Adrenal gland (tissue), 12 donors: ENCODE results near the gene SVOP. TPM values are rescaled to one million over a fixed set of nuclear protein-coding genes. Genes with fewer than 3 reads are reported as not detected.

Source experiments
- DNase-seq, 7 donors: peaks; one replicate each; pipeline ENCODE4 v3.0.0-alpha.2; 2019 to 2020
- H3K27ac ChIP-seq, 5 donors: fragments of 200-600 bp; sonication (generic) in 4 of 5; 1 replicate in 3 of 5; 2 replicates in 2 of 5; pipeline versions ENCODE4 v1.5.1 to v1.8.0; 2016 to 2020; ENCODE audit warnings: mild to moderate bottlenecking in 1 of 5
- H3K27me3 ChIP-seq: fragments of 200-600 bp; 2 replicates; pipeline ENCODE4 v1.8.0; 2021
- H3K36me3 ChIP-seq, 2 donors: fragments of 200-600 bp; replicated peaks in 1 of 2; 1 replicate in 1 of 2; 2 replicates in 1 of 2; pipeline versions ENCODE4 v1.5.1 to v1.8.0; 2018 to 2022
- H3K4me1 ChIP-seq, 2 donors: fragments of 200-600 bp; replicated peaks in 1 of 2; 1 replicate in 1 of 2; 2 replicates in 1 of 2; pipeline versions ENCODE4 v1.5.1 to v1.8.0; 2018 to 2021
- H3K4me3 ChIP-seq, 4 donors: fragments of 200-600 bp; sonication (generic) in 3 of 4; one replicate each; pipeline ENCODE4 v1.5.1; 2016 to 2018
- H3K9me3 ChIP-seq, 3 donors: fragments of 200-600 bp; sonication (generic) in 1 of 3; replicated peaks in 1 of 3; 1 replicate in 2 of 3; 2 replicates in 1 of 3; pipeline versions ENCODE4 v1.5.1 to v1.8.0; 2016 to 2021
- POLR2A ChIP-seq, 2 donors: fragments of 450-650 bp; IDR thresholded peaks; one replicate each; pipeline ENCODE4 v1.6.1; 2017; ENCODE audit warnings: antibody characterized with exemption in 2 of 2, mild to moderate bottlenecking in 2 of 2, moderate library complexity in 1 of 2
- WGBS, 4 donors: extraction: QIAGEN DNeasy Blood & Tissue Kit in 2 of 4; methylation state at CpG; one replicate each; pipeline versions ENCODE4 v1.1.5 to v1.1.7; 2013 to 2017; 5-methylcytosine and 5-hydroxymethylcytosine counted together
- intact Hi-C, 2 donors: fragments of 100-400 bp; cut with DNase I; formaldehyde crosslinking; loops; one replicate each; pipeline versions ENCODE4 v1.14.1 to v1.15.0; 2022 to 2023
- polyA plus RNA-seq, 3 donors: library from polyadenylated mRNA; stranded (reverse); fragments of 200-250 nt in 2 of 3; fragments of 350-450 nt in 1 of 3; fragmentation: Illumina TruSeq in 1 of 3; extraction: RNeasy Lipid Tissue Mini Kit (QIAGEN cat#74804) in 1 of 3; gene quantifications; one replicate each; pipeline ENCODE4 v1.2.3, GENCODE V29; 2013 to 2014
- total RNA-seq, 9 donors: library from RNA; depleted of rRNA in 4 of 9; stranded (reverse); fragments of >200 nt in 4 of 9; fragments of 120-200 nt in 1 of 9; fragmentation: NEBNext Ultra II Directional in 1 of 9; extraction: Animal tissue kit (Norgen Biotek cat#: 25700) in 1 of 9; gene quantifications; one replicate each; pipeline versions ENCODE4 v1.1.0 to v1.2.4, GENCODE V29; 2013 to 2023
- TF ChIP-seq, protein P1 (sequence below), 6 experiments: fragments of 450-650 bp in 4 of 6; fragments of 200-600 bp in 2 of 6; sonication (generic) in 1 of 6; IDR thresholded peaks; 1 replicate in 5 of 6; 2 replicates in 1 of 6; pipeline versions ENCODE4 v1.5.1 to v1.8.0; 2016 to 2021; ENCODE audit warnings: antibody characterized with exemption in 6 of 6, mild to moderate bottlenecking in 2 of 6, moderate library complexity in 1 of 6
- donor health status: healthy with polysubstance abuse.
- donor health status: Bipolar disorder and iron deficiency.
- donor health status: DM: yes; HTN: yes; CAD: no.
- donor health status: DM: no; HTN: no; CAD: no.
- donor health status: DM: no; HTN: no; CAD: no.
- donor health status: DM: yes; HTN: yes; CAD: no.

The SVOP gene
- total and polyA plus RNA-seq, 12 donors: 0.08 to 2.6 (median 0.98) TPM; not detected in 4

DNA sequence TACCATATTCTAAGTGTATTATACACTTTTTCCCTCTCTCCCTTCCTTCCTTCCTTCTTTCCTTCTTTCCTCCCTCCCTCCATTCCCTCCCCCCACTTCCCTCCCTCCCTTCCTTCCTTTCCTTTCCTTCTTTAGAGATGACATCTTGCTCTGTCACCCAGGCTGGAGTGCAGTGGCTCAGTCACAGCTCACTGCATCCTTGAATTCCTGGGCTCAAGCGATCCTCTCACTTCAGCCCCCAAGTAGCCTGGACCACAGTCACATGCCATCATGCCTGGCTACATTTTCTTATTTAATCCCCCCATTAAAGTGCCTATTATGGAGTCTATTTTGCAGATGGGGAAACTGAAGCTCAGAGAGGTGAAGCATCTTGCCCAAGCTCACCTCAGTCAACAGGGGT lies 55.0 kb downstream of the SVOP start:
- TF ChIP-seq, protein P1, sequence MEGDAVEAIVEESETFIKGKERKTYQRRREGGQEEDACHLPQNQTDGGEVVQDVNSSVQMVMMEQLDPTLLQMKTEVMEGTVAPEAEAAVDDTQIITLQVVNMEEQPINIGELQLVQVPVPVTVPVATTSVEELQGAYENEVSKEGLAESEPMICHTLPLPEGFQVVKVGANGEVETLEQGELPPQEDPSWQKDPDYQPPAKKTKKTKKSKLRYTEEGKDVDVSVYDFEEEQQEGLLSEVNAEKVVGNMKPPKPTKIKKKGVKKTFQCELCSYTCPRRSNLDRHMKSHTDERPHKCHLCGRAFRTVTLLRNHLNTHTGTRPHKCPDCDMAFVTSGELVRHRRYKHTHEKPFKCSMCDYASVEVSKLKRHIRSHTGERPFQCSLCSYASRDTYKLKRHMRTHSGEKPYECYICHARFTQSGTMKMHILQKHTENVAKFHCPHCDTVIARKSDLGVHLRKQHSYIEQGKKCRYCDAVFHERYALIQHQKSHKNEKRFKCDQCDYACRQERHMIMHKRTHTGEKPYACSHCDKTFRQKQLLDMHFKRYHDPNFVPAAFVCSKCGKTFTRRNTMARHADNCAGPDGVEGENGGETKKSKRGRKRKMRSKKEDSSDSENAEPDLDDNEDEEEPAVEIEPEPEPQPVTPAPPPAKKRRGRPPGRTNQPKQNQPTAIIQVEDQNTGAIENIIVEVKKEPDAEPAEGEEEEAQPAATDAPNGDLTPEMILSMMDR (IDR thresholded peaks at IDR 0.05): no peak
- no peak for TF ChIP-seq POLR2A (IDR thresholded peaks at IDR 0.05)

DNA sequence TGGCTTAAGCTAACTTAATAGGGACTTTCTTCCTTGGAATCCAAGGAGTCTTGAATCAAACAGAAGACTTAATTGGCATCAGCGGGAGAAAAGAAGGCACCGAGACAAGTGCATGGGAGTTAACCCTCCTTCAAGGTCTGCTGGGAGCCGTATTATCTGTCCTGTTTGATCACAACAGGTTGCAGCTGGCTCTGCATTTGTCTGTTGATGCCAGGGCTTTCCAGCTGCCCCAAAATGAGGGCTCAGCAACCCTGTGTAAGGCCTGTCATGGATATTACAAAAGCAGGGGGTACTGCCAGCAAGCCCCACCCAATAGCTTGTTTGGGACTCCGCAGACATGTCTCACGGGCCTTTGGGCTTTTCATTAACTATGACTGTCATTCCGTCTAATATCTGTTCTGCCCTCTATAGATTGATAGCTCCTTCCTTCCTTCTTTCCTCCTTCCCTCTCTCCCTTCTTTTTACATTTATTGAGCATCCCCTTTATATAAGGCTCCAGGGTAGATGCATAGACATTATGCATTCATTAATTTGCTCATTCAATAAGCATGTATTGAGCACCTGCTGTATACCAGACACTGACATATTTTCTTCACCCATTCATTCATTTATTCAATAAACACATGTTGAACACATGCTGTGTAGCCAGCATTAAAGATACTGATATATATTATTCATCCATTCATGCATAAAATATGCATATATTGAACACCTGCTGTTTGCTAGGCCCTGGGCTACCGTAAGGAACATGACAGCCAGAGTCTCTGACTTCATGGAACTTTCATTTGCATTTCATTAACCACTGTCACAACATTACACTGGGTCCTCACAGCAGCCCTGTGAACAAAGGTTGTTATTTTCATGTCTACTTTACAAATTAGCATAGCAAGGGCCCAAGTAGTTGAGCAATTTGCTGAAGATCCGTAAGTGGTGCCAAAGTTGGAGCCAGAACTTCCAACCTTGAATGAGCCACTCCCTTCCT lies 56.2 kb downstream of the SVOP start:
- DNase-seq: no peak
- no peaks in the 10 kb centered on the region for H3K27me3 ChIP-seq
- no peak overlapping the region for H3K27ac ChIP-seq
- TF ChIP-seq, protein P1 (IDR thresholded peaks at IDR 0.05): no peak
- no peak for TF ChIP-seq POLR2A (IDR thresholded peaks at IDR 0.05)
- H3K4me1 ChIP-seq: no peaks in the 10 kb centered on the region
- H3K36me3 ChIP-seq: no peaks in the 10 kb centered on the region
- no peak overlapping the region for H3K4me3 ChIP-seq
- no peaks in the 10 kb centered on the region for H3K9me3 ChIP-seq
- 60 to 70% (median 63%) methylated on average over 8 of the region's 8 CpGs for WGBS, 4 donors
- intact Hi-C loops: no loop called here

More for the DNA sequence above, 55.0 kb downstream of the SVOP start:
- Histone ChIP-seq H3K27me3 (no peaks in the 10 kb centered on the region), H3K4me3 (no peak overlapping the region), H3K4me1 (no peaks in the 10 kb centered on the region), H3K36me3 (no peaks in the 10 kb centered on the region), H3K9me3 (no peaks in the 10 kb centered on the region), H3K27ac (no peak overlapping the region)
- DNase-seq: no peak
- intact Hi-C loops: no loop called here
- 75 to 88% (median 84%) methylated on average over 1 of the region's 1 CpG for WGBS, 4 donors

DNA sequence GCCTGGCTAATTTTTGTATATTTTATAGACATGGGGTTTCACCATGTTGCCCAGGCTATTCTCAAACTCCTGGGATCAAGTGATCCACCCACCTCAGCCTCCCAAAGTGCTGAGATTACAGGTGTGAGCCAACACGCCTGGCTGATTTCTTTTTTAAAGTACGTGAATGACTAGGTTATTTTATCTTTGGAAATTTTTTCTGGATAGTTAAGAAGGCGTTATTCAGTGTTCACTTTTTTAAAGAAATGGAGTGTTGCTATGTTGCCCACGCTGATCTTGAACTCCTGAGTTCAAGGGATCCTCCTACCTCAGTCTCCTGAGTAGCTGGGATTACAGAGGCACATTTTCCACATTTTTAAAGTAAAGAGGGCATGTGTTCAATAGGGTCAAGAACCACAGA lies 58.6 kb downstream of the SVOP start:
- no peaks in the 10 kb centered on the region for H3K9me3 ChIP-seq
- intact Hi-C loops: no loop called here
- TF ChIP-seq POLR2A (IDR thresholded peaks at IDR 0.05): no peak
- TF ChIP-seq, protein P1 (IDR thresholded peaks at IDR 0.05): no peak

DNA sequence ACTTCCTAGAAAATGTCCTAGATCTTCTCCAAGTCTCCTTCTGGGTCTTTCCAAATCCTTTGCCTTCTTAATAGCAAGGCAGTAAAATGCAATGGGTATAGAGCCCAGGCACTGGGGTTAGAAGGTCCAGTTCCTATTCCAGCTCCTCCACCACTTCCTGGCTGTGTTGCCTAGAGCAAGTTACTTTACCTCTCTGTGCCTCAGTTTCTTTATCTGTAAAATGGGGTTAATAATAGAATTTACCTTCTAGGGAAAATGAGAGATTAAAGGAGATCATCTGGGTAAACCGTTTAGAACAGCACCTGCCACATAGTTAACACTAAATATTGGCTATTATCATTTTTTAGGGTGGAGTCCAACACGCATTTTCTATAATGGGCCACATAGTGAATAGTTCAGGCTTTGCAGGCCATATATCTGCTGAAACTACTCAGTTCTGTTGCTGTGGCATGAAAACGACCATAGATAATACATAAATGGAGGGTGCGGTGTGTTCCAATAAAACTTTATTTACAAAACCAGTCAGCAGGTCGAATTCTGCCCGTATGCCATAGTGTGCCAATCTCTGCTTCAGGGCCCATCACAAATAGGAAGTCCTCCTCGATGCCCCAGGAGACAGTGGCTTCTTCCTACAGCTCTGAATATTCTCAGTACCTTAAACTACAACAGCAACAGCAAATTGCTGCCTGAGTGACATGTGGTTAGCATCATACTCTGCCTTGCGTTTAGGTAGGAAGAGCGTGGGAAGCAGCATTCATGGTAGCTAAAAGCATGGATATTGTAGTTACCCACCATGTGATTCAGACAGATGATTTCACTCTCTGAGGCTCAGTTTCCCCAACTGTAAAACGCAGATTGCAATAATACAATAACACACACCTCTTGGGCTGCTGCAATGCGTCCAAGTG lies 60.9 kb downstream of the SVOP start:
- no peaks in the 10 kb centered on the region for H3K9me3 ChIP-seq
- no peak overlapping the region for H3K27ac ChIP-seq
- H3K4me3 ChIP-seq: no peak overlapping the region
- no peaks in the 10 kb centered on the region for H3K36me3 ChIP-seq
- no peak for DNase-seq
- WGBS, 4 donors: 77 to 84% (median 78%) methylated on average over 11 of the region's 11 CpGs
- no peaks in the 10 kb centered on the region for H3K4me1 ChIP-seq
- no peaks in the 10 kb centered on the region for H3K27me3 ChIP-seq
- no peak for TF ChIP-seq POLR2A (IDR thresholded peaks at IDR 0.05)
- TF ChIP-seq, protein P1 (IDR thresholded peaks at IDR 0.05): no peak
- intact Hi-C loops: no loop called here

More for the DNA sequence above, 58.6 kb downstream of the SVOP start:
- Histone ChIP-seq H3K36me3 (no peaks in the 10 kb centered on the region), H3K27ac (no peak overlapping the region), H3K4me1 (no peaks in the 10 kb centered on the region), H3K27me3 (no peaks in the 10 kb centered on the region), H3K4me3 (no peak overlapping the region)
- no peak for DNase-seq
- 67 to 81% (median 77%) methylated on average over 4 of the region's 4 CpGs for WGBS, 4 donors
